Measurements from ENCODE around the gene RHOV. TPM values are rescaled to one million over a fixed set of nuclear protein-coding genes. Genes with fewer than 3 reads are reported as not detected.

The RHOV gene
- polyA plus RNA-seq, 1 donor (not counting 4 experiments of a cell fraction or from before 2014, with no cell fraction given), result 7.1 TPM

DNA sequence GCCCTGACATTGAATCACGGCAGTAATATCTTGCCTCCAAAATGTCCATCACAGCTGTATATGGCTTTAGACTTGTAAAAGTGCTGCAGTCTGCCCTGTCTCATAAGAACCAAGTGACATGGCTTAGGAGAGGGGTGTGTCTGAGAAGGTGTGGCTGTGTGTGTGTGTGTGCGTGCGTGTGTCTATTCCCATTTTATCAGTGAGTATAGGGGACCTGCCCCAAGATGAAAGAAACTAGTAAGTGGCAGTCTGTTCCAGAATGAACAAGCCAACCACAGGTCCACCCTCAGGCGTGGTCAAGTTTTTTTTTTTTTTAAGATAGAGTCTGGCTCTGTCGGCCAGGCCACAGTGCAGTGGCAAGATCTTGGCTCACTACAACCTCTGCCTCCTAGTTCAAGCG is 5.6 kb upstream of the RHOV start:
- Histone ChIP-seq H3K4me2 (ENCODE audit: control insufficient read depth, extremely low read depth, insufficient read depth, low read depth, low read length) (no peak overlapping the region), H3K9me3 (ENCODE audit: control insufficient read depth, low read depth, low read length) (no peaks in the 10 kb centered on the region), H3K27me3 (ENCODE audit: control insufficient read depth, extremely low read depth, insufficient read depth, low read length) (no peaks in the 10 kb centered on the region), H3K27ac (ENCODE audit: control insufficient read depth, insufficient read depth, low read length) (no peak overlapping the region), H3K36me3 (ENCODE audit: control insufficient read depth in 2 of 2, extremely low read depth in 1 of 2, insufficient read depth in 2 of 2, low read length in 2 of 2) (no peaks in the 10 kb centered on the region), H3K9ac (ENCODE audit: control insufficient read depth, extremely low read depth, insufficient read depth, low read length) (no peak overlapping the region), H2AFZ (ENCODE audit: control insufficient read depth, low read length) (no peak overlapping the region), H3K4me3 (ENCODE audit: control insufficient read depth in 2 of 3, extremely low read depth in 1 of 3, insufficient read depth in 2 of 3, low read depth in 1 of 3, low read length in 3 of 3) (no peak overlapping the region), H3K9me1 (ENCODE audit: control insufficient read depth, extremely low read depth, insufficient read depth, low read length) (no peaks in the 10 kb centered on the region), H3K79me2 (ENCODE audit: control insufficient read depth, insufficient read depth, low read length) (no peaks in the 10 kb centered on the region), H3K4me1 (ENCODE audit: control insufficient read depth, extremely low read depth, insufficient read depth, low read length) (peaks cover 29% of the 10 kb centered on the region), H4K20me1 (ENCODE audit: control insufficient read depth, extremely low read depth, insufficient read depth, low read length) (no peaks in the 10 kb centered on the region)
- dilution Hi-C loops (cut with MboI; ENCODE audit: extremely low pct_ligation_motif_present, low sequenced_read_pairs), result loop anchor here (10.0 kb wide), 1 partner anchor 95 kb away; no protein-coding TSS in a partner anchor
- TF ChIP-seq, protein P1, sequence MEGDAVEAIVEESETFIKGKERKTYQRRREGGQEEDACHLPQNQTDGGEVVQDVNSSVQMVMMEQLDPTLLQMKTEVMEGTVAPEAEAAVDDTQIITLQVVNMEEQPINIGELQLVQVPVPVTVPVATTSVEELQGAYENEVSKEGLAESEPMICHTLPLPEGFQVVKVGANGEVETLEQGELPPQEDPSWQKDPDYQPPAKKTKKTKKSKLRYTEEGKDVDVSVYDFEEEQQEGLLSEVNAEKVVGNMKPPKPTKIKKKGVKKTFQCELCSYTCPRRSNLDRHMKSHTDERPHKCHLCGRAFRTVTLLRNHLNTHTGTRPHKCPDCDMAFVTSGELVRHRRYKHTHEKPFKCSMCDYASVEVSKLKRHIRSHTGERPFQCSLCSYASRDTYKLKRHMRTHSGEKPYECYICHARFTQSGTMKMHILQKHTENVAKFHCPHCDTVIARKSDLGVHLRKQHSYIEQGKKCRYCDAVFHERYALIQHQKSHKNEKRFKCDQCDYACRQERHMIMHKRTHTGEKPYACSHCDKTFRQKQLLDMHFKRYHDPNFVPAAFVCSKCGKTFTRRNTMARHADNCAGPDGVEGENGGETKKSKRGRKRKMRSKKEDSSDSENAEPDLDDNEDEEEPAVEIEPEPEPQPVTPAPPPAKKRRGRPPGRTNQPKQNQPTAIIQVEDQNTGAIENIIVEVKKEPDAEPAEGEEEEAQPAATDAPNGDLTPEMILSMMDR (optimal IDR thresholded peaks at IDR 0.05 in 1 of 3, IDR thresholded peaks at IDR 0.05 in 1 of 3, conservative IDR thresholded peaks at IDR 0.05 in 1 of 3; ENCODE audit: extremely low read depth in 1 of 3, insufficient read depth in 2 of 3, low read length in 3 of 3), result no peak
- TF ChIP-seq EZH2 (IDR thresholded peaks at IDR 0.05; ENCODE audit: low read length), result no peak
- no peak for FAIRE-seq
- DNase-seq (ENCODE audit: low read depth, low spot score), result no peak

DNA sequence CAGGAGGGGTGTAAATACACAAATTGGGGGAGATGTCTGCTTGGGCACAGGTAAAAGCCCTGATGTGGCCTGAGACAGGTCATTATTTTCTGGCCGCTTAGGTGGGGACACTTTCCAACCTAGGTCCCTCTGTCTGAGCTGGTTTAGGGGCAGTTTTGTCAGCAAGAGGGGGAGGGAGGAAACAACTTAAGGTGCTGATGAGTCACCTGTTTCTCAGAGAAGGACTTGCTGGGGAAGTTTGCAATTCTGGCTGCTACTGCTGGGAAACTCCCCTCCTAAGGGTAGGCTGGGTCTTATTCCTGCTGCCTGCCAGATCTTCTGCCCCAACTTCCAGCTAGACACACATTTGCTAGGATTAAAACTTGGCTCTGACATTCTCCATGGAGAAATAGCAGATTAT is 4.8 kb upstream of the RHOV start:
- Histone ChIP-seq H3K27ac (ENCODE audit: control insufficient read depth, insufficient read depth, low read length) (peak overlapping the region; percentile 68), H2AFZ (ENCODE audit: control insufficient read depth, low read length) (no peak overlapping the region), H4K20me1 (ENCODE audit: control insufficient read depth, extremely low read depth, insufficient read depth, low read length) (no peaks in the 10 kb centered on the region), H3K4me1 (ENCODE audit: control insufficient read depth, extremely low read depth, insufficient read depth, low read length) (peaks cover 35% of the 10 kb centered on the region), H3K27me3 (ENCODE audit: control insufficient read depth, extremely low read depth, insufficient read depth, low read length) (no peaks in the 10 kb centered on the region), H3K4me2 (ENCODE audit: control insufficient read depth, extremely low read depth, insufficient read depth, low read depth, low read length) (peak overlapping the region; percentile 34), H3K9me1 (ENCODE audit: control insufficient read depth, extremely low read depth, insufficient read depth, low read length) (no peaks in the 10 kb centered on the region), H3K36me3 (ENCODE audit: control insufficient read depth in 2 of 2, extremely low read depth in 1 of 2, insufficient read depth in 2 of 2, low read length in 2 of 2) (no peaks in the 10 kb centered on the region), H3K9me3 (ENCODE audit: control insufficient read depth, low read depth, low read length) (no peaks in the 10 kb centered on the region), H3K4me3 (ENCODE audit: control insufficient read depth in 2 of 3, extremely low read depth in 1 of 3, insufficient read depth in 2 of 3, low read depth in 1 of 3, low read length in 3 of 3) (no peak overlapping the region), H3K79me2 (ENCODE audit: control insufficient read depth, insufficient read depth, low read length) (no peaks in the 10 kb centered on the region), H3K9ac (ENCODE audit: control insufficient read depth, extremely low read depth, insufficient read depth, low read length) (peak overlapping the region; percentile 39)
- DNase-seq (ENCODE audit: low read depth, low spot score), result no peak
- TF ChIP-seq, protein P1 (optimal IDR thresholded peaks at IDR 0.05 in 1 of 3, IDR thresholded peaks at IDR 0.05 in 1 of 3, conservative IDR thresholded peaks at IDR 0.05 in 1 of 3; ENCODE audit: extremely low read depth in 1 of 3, insufficient read depth in 2 of 3, low read length in 3 of 3), result no peak
- TF ChIP-seq EZH2 (IDR thresholded peaks at IDR 0.05; ENCODE audit: low read length), result no peak
- FAIRE-seq, result peak; percentile 92
- dilution Hi-C loops (cut with MboI; ENCODE audit: extremely low pct_ligation_motif_present, low sequenced_read_pairs), result no loop called here

Data from keratinocyte (primary cell).